Adrenal gland (tissue), 12 donors: ENCODE results near the gene ZNF618. TPM values are rescaled to one million over a fixed set of nuclear protein-coding genes. Genes with fewer than 3 reads are reported as not detected.
A peak's percentile ranks its signal among the peaks of the same experiment; 100 is the strongest.

ENCODE experiments used
- DNase-seq, 7 donors: peaks; one replicate each; pipeline ENCODE4 v3.0.0-alpha.2; 2019 to 2020
- H3K27ac ChIP-seq, 5 donors: fragments of 200-600 bp; sonication (generic) in 4 of 5; 1 replicate in 3 of 5; 2 replicates in 2 of 5; pipeline versions ENCODE4 v1.5.1 to v1.8.0; 2016 to 2020; ENCODE audit warnings: mild to moderate bottlenecking in 1 of 5
- H3K27me3 ChIP-seq: fragments of 200-600 bp; 2 replicates; pipeline ENCODE4 v1.8.0; 2021
- H3K36me3 ChIP-seq, 2 donors: fragments of 200-600 bp; replicated peaks in 1 of 2; 1 replicate in 1 of 2; 2 replicates in 1 of 2; pipeline versions ENCODE4 v1.5.1 to v1.8.0; 2018 to 2022
- H3K4me1 ChIP-seq, 2 donors: fragments of 200-600 bp; replicated peaks in 1 of 2; 1 replicate in 1 of 2; 2 replicates in 1 of 2; pipeline versions ENCODE4 v1.5.1 to v1.8.0; 2018 to 2021
- H3K4me3 ChIP-seq, 4 donors: fragments of 200-600 bp; sonication (generic) in 3 of 4; one replicate each; pipeline ENCODE4 v1.5.1; 2016 to 2018
- H3K9me3 ChIP-seq, 3 donors: fragments of 200-600 bp; sonication (generic) in 1 of 3; replicated peaks in 1 of 3; 1 replicate in 2 of 3; 2 replicates in 1 of 3; pipeline versions ENCODE4 v1.5.1 to v1.8.0; 2016 to 2021
- POLR2A ChIP-seq, 2 donors: fragments of 450-650 bp; IDR thresholded peaks; one replicate each; pipeline ENCODE4 v1.6.1; 2017; ENCODE audit warnings: antibody characterized with exemption in 2 of 2, mild to moderate bottlenecking in 2 of 2, moderate library complexity in 1 of 2
- WGBS, 4 donors: extraction: QIAGEN DNeasy Blood & Tissue Kit in 2 of 4; methylation state at CpG; one replicate each; pipeline versions ENCODE4 v1.1.5 to v1.1.7; 2013 to 2017; 5-methylcytosine and 5-hydroxymethylcytosine counted together
- intact Hi-C, 2 donors: fragments of 100-400 bp; cut with DNase I; formaldehyde crosslinking; loops; one replicate each; pipeline versions ENCODE4 v1.14.1 to v1.15.0; 2022 to 2023
- polyA plus RNA-seq, 3 donors: library from polyadenylated mRNA; stranded (reverse); fragments of 200-250 nt in 2 of 3; fragments of 350-450 nt in 1 of 3; fragmentation: Illumina TruSeq in 1 of 3; extraction: RNeasy Lipid Tissue Mini Kit (QIAGEN cat#74804) in 1 of 3; gene quantifications; one replicate each; pipeline ENCODE4 v1.2.3, GENCODE V29; 2013 to 2014
- total RNA-seq, 9 donors: library from RNA; depleted of rRNA in 4 of 9; stranded (reverse); fragments of >200 nt in 4 of 9; fragments of 120-200 nt in 1 of 9; fragmentation: NEBNext Ultra II Directional in 1 of 9; extraction: Animal tissue kit (Norgen Biotek cat#: 25700) in 1 of 9; gene quantifications; one replicate each; pipeline versions ENCODE4 v1.1.0 to v1.2.4, GENCODE V29; 2013 to 2023
- TF ChIP-seq, protein P1 (sequence below), 6 experiments: fragments of 450-650 bp in 4 of 6; fragments of 200-600 bp in 2 of 6; sonication (generic) in 1 of 6; IDR thresholded peaks; 1 replicate in 5 of 6; 2 replicates in 1 of 6; pipeline versions ENCODE4 v1.5.1 to v1.8.0; 2016 to 2021; ENCODE audit warnings: antibody characterized with exemption in 6 of 6, mild to moderate bottlenecking in 2 of 6, moderate library complexity in 1 of 6
- donor health status: healthy with polysubstance abuse.
- donor health status: Bipolar disorder and iron deficiency.
- donor health status: DM: yes; HTN: yes; CAD: no.
- donor health status: DM: no; HTN: no; CAD: no.
- donor health status: DM: no; HTN: no; CAD: no.
- donor health status: DM: yes; HTN: yes; CAD: no.

The ZNF618 gene
- total and polyA plus RNA-seq, 12 donors, result 4.5 to 21.3 (median 9.9) TPM

DNA sequence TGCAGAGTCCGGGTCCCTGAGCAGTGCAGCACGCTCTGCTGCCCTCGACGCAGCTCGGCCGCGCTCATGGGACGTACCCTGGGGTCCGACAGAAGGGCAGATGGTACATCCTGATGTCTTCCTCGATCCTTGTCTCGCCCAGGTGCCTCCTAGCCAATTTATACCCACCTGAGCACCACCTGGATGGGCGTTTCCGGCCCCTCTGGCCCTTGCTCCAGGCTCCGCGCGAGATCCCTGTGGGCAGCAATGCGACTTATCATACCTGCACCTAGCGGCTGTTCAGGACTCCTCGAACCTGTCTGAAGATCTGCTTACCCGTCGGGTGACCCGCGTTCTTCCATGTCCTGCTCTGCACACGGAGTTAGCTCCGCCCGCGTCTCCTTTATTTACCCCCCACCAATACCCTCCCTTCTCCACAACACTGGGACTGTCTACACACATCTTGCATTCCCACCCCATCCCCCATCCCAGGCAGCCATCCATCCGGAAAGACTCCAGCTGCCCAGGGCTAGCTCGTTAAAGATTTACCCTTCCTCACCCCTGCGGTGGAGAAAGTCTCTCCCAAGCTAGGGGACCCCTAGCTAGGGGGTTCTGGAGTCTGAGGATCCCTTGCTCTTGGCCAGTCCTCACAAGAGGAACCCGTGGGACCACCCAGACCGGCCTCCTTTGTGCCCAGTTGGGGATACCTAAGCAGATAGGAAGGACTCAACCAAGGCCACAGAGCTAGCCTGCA, 223.0 kb downstream of the ZNF618 start, which contains the start of gene KIF12:
TSS of gene KIF12 (minus strand) at position 357 of the 733 bp plus-strand sequence. CDS start at position 341, 16 bp downstream.
- Histone ChIP-seq H3K4me1 (peaks cover 0 to 8% of the 10 kb centered on the region in 2 donors), H3K27me3 (peaks cover 10% of the 10 kb centered on the region), H3K9me3 (no peaks in the 10 kb centered on the region), H3K36me3 (no peaks in the 10 kb centered on the region), H3K4me3 (peak within 1 kb of the TSS in 2 of 4 donors; percentile 7 to 58), H3K27ac (no peak within 1 kb of the TSS)
- WGBS, 4 donors, result 37 to 49% (median 38%) methylated on average over 27 to 32 of the region's 32 CpGs
- intact Hi-C loops, result no loop called here
- no peak for TF ChIP-seq POLR2A (IDR thresholded peaks at IDR 0.05)
- TF ChIP-seq, protein P1, sequence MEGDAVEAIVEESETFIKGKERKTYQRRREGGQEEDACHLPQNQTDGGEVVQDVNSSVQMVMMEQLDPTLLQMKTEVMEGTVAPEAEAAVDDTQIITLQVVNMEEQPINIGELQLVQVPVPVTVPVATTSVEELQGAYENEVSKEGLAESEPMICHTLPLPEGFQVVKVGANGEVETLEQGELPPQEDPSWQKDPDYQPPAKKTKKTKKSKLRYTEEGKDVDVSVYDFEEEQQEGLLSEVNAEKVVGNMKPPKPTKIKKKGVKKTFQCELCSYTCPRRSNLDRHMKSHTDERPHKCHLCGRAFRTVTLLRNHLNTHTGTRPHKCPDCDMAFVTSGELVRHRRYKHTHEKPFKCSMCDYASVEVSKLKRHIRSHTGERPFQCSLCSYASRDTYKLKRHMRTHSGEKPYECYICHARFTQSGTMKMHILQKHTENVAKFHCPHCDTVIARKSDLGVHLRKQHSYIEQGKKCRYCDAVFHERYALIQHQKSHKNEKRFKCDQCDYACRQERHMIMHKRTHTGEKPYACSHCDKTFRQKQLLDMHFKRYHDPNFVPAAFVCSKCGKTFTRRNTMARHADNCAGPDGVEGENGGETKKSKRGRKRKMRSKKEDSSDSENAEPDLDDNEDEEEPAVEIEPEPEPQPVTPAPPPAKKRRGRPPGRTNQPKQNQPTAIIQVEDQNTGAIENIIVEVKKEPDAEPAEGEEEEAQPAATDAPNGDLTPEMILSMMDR (IDR thresholded peaks at IDR 0.05), result no peak
- no peak for DNase-seq

DNA sequence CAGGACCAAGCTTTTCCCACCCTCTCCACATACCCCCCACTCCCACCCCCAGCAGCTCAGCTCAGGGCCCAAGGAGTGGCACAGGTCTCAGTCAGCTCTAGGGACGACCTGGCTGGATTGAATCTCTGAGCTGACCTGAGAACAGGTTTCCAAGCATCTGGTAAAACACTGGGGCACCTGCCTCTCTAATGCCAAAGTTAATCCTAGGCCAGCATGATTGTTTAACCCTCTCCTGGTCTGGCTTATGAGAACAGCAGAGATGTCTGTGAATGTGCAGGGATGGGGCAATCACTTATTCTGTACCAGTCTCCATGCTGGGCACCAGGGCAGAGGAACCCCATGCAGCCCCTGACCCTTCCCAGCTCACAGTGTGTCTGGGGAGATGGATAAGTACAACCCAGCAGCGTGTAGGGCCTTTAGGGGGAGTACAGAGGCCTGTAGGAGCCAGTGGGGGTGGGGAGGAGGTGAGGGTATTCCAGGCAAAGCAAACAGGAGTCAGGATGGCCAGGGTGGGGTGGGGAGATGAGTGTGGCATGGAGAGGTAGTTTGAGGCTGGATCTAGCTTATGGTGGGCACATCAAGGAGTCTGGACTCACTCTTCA, 223.7 kb downstream of the ZNF618 start:
- H3K4me1 ChIP-seq, result peaks cover 0 to 8% of the 10 kb centered on the region in 2 donors

DNA sequence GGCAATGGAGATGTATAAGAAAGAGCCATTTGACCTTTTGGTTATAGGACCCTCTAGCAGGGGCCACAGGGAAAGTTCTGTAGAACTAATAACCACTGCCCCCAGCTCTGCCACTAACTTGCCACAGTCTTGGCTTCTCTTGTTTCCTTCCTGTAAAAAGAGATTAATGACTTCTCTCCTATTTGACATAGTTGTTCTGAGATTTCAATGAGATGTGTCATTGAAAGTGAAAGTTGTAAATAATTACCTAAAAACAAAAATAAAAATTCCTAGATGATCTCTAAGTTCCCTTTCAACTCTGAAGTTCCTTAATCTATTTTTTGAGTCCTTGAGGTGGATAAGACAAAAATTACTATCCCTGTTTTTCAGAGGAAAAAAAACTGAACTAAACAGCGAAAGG, 224.4 kb downstream of the ZNF618 start:
- intact Hi-C loops, result no loop called here
- WGBS, 4 donors, result 50 to 63% (median 54%) methylated on average over 1 of the region's 1 CpG
- TF ChIP-seq, protein P1 (IDR thresholded peaks at IDR 0.05), result no peak
- TF ChIP-seq POLR2A (IDR thresholded peaks at IDR 0.05), result no peak

More for the DNA sequence above, 223.7 kb downstream of the ZNF618 start:
- H3K36me3 ChIP-seq, result no peaks in the 10 kb centered on the region
- 68 to 90% (median 76%) methylated on average over 1 to 2 of the region's 2 CpGs for WGBS, 4 donors
- TF ChIP-seq, protein P1 (IDR thresholded peaks at IDR 0.05), result no peak
- no peak for TF ChIP-seq POLR2A (IDR thresholded peaks at IDR 0.05)
- no peak for DNase-seq
- no peak overlapping the region for H3K27ac ChIP-seq
- H3K4me3 ChIP-seq, result no peak overlapping the region
- H3K27me3 ChIP-seq, result peaks cover 10% of the 10 kb centered on the region
- H3K9me3 ChIP-seq, result no peaks in the 10 kb centered on the region
- intact Hi-C loops, result no loop called here

DNA sequence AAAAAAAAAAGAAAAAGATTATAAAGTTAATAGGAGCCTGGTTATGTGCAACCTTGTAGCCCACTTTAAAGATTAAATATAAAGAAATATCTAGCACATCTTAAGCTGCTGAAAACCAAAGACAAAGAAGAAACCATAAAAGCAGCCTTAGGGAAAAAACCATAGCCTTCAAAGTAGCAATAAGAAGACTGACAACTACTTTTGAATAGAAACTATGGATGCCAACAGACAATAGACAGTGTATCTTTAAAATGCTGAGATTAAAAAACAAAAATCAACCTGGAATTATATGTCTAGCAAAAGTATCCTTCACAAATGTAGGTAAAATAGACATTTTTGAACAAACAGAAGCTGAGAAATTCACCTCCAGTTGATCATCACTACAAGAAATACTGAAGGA, 226.4 kb downstream of the ZNF618 start:
- peaks cover 9% of the 10 kb centered on the region for H3K27me3 ChIP-seq
- intact Hi-C loops, result no loop called here
- H3K4me1 ChIP-seq, result peaks cover 0 to 8% of the 10 kb centered on the region in 2 donors
- H3K4me3 ChIP-seq, result no peak overlapping the region
- DNase-seq, result no peak
- TF ChIP-seq POLR2A (IDR thresholded peaks at IDR 0.05), result no peak
- TF ChIP-seq, protein P1 (IDR thresholded peaks at IDR 0.05), result no peak
- H3K9me3 ChIP-seq, result no peaks in the 10 kb centered on the region
- no peak overlapping the region for H3K27ac ChIP-seq
- no peaks in the 10 kb centered on the region for H3K36me3 ChIP-seq

More for the DNA sequence above, 224.4 kb downstream of the ZNF618 start:
- Histone ChIP-seq H3K36me3 (no peaks in the 10 kb centered on the region), H3K27ac (no peak overlapping the region), H3K9me3 (no peaks in the 10 kb centered on the region), H3K4me1 (peaks cover 0 to 8% of the 10 kb centered on the region in 2 donors), H3K27me3 (peaks cover 10% of the 10 kb centered on the region), H3K4me3 (no peak overlapping the region)
- DNase-seq, result no peak
